GM18951 (cell line): ENCODE results near the gene ZNF653.

Experiments
- POLR2A ChIP-seq: IDR thresholded peaks from 4 replicates; pipeline ENCODE4 v1.6.1; 2011; ENCODE audit warnings: mild to moderate bottlenecking; ENCODE audit not compliant: insufficient read length, insufficient read depth; ENCODE audit errors: extremely low read depth
- in situ Hi-C: fragments of 300-500 bp; cut with MboI; formaldehyde crosslinking; loops from one replicate; pipeline ENCODE4 v1.12.0; 2022; ENCODE audit warnings: low sequenced_read_pairs, mixed read lengths, inconsistent platforms; ENCODE audit not compliant: unreplicated experiment

Gene ZNF653

GRCh38 chr19:11538232-11539036 lies 32.8 kb upstream of the ZNF653 start, which contains the start of gene CNN1:
CNN1 (plus strand) TSS chr19:11538851; CDS start chr19:11538928, 77 bp downstream.
- in situ Hi-C loops: no loop called here
- no peak for TF ChIP-seq POLR2A

GRCh38 chr19:11535792-11536595 lies 30.4 kb upstream of the ZNF653 start:
- in situ Hi-C loops: no loop called here
- no peak for TF ChIP-seq POLR2A

DNA sequence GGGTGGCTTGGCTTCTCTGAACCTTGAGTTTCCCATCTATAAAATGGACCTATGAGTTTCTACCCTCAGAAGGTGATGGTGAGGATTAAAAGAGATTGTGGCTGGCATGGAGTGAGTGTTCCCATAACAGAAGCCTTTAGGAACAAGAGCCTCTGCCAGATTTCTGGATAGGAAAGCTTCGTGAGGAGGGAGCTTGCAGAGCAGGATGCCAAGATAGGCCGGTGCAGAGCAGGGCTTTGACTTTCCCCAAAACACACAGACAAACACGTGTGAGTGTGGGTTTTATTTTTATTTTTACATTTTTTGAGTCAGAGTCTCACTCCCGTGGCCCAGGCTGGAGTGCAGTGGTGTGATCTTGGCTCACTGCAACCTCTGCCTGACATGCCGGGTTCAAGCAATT lies 29.3 kb upstream of the ZNF653 start:
- in situ Hi-C loops: no loop called here
- TF ChIP-seq POLR2A: no peak

- TF ChIP-seq POLR2A: no peak
- in situ Hi-C loops: no loop called here
These were observed 28.9 kb upstream of the ZNF653 start for GRCh38 chr19:11534538-11534937.

- no peak for TF ChIP-seq POLR2A
- in situ Hi-C loops: no loop called here
These were observed 24.8 kb upstream of the ZNF653 start for GRCh38 chr19:11530432-11530831.

DNA sequence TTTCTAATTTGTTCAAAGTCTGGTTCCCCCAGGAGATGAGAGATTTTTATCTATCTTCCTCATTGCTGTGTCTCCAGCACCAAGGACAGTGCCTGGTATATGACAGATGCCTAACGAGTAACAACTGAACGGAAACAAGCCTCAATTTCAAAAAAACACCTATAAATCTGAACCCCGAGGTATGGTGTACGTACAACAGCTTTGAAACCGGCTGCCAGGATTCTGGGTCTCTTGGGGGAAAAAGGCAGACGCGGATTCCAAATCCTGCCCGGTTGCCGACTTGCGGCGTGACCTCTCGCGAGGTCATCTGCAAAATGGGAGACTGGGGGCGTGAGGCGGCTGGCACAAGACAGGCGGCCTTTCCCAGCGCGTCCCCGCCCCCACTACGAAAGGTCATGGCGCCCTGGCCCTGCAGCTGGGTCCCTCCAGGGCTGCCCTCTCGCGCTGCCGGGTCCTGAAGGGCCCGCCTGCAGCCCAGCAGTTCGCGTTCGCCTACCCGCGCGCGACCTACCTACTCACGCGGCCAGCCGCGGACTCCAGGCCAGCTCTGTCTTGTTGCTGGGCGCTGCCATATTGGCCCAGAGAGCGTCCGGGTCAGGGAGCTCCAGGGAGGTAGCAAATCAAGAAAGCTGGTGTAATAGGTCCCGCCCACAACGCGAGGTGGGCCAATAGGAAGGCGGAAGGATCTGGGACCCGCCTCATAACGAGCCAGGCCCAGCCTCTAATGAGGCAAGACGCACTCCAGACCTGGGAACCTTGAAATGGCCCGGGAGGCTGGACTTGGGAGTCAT lies 23.1 kb upstream of the ZNF653 start, which contains the start of gene ECSIT:
Gene ECSIT, minus strand, starts transcription at position 584 of the 791 bp plus-strand sequence. CDS start 9,964 bp downstream, outside the sequence.
- in situ Hi-C loops: no loop called here
- TF ChIP-seq POLR2A: peak; percentile 66

- in situ Hi-C loops: no loop called here
- no peak for TF ChIP-seq POLR2A
These were observed 13.5 kb upstream of the ZNF653 start for GRCh38 chr19:11519138-11519537.

- no peak for TF ChIP-seq POLR2A
- in situ Hi-C loops: no loop called here
These were observed 8.3 kb upstream of the ZNF653 start for GRCh38 chr19:11513946-11514345.

DNA sequence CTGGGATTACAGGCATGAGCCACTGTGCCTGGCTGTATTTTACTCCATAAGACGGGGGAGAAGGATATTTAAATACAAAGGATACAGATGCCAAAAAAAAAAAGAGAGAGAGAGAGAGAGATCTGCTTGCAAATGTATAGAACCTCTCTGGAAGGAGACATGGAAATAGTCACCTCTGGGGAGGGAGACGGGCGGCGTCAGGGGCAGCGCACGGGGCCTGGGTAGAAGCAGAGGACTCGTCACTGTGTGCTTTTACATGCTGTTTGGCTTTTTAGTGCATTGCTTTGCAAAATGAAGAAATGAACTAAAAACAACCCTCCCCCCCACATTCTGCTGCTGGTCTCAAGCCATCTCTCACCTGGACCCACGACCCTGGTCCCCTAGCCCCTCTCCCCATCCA lies 4.8 kb upstream of the ZNF653 start:
- in situ Hi-C loops: no loop called here
- no peak for TF ChIP-seq POLR2A

GRCh38 chr19:11507370-11508078 lies 1.9 kb upstream of the ZNF653 start:
- in situ Hi-C loops: no loop called here
- no peak for TF ChIP-seq POLR2A

- no peak for TF ChIP-seq POLR2A
- in situ Hi-C loops: no loop called here
These were observed 1.3 kb upstream of the ZNF653 start for GRCh38 chr19:11506967-11507366.

- no peak for TF ChIP-seq POLR2A
- in situ Hi-C loops: no loop called here
These were observed 489 bp upstream of the ZNF653 start for GRCh38 chr19:11506101-11506555.
